K562 (cell line): Measurements from ENCODE around the gene DIAPH1. TPM values are rescaled to one million over a fixed set of nuclear protein-coding genes. Genes with fewer than 3 reads are reported as not detected.

Experiments used
- ATAC-seq: fragments of 200-7000 bp; cut with Tn5 transposase; 3 replicates; pipeline ENCODE4 v1.9.1; 2020; ENCODE audit warnings: moderate library complexity
- BruUV-seq: library from RNA; stranded (reverse); fragments of 400-500 nt; replicated peaks from 2 replicates; lab custom pipeline; 2021; lab: Mats Ljungman, UMichigan
- CTCF ChIA-PET: fragments of 300-600 bp; formaldehyde crosslinking; extraction: SDS; loops from one replicate; lab custom pipeline; 2021; ENCODE audit warnings: low intra/inter-chr PET ratio; lab: Yijun Ruan, JAX
- POLR2A ChIA-PET: fragments of 300-600, 350-650 bp; sonication (Branson Sonifier 250); formaldehyde crosslinking; extraction: SDS; loops from one replicate; lab custom pipeline; 2021; ENCODE audit warnings: antibody characterized with exemption, inconsistent platforms; lab: Yijun Ruan, JAX
- DNase-seq, 4 experiments: peaks; one replicate each; pipeline versions ENCODE4 v3.0.0 to v3.0.0-alpha.2; 2011 to 2018; ENCODE audit warnings: low spot score in 3 of 4, mixed read lengths in 3 of 4; ENCODE audit errors: extremely low read depth in 1 of 4
- FAIRE-seq: peaks from 2 replicates; lab custom pipeline; 2011; peaks lifted over from hg19 to GRCh38; lab: Jason Lieb, UNC
- H2AFZ ChIP-seq: 2 replicates; pipeline ENCODE4 v1.6.0; 2011; ENCODE audit warnings: low read depth, low read length, control low read depth, inconsistent platforms
- H3K27ac ChIP-seq: fragments of 200-600 bp; 3 replicates; pipeline ENCODE4 v1.8.0; 2011; ENCODE audit warnings: low read depth, mild to moderate bottlenecking, control low read depth, inconsistent platforms, low read length, moderate library complexity, mixed read lengths; ENCODE audit errors: extremely low read depth
- H3K27me3 ChIP-seq, 2 experiments: fragments of 300-600 bp in 1 of 2; 2 replicates in 1 of 2; 3 replicates in 1 of 2; pipeline versions ENCODE4 v1.6.0 to v1.8.0; 2011; ENCODE audit warnings: inconsistent platforms in 2 of 2, low read length in 2 of 2, mild to moderate bottlenecking in 1 of 2, mixed read lengths in 1 of 2, moderate library complexity in 1 of 2; ENCODE audit not compliant: control insufficient read depth in 2 of 2, insufficient read depth in 2 of 2
- H3K36me3 ChIP-seq: fragments of 300-600 bp; 3 replicates; pipeline ENCODE4 v1.8.0; 2011; ENCODE audit warnings: mild to moderate bottlenecking, low read length, inconsistent platforms; ENCODE audit not compliant: control insufficient read depth, insufficient read depth
- H3K4me1 ChIP-seq, 2 experiments: fragments of 200-600 bp in 1 of 2; replicated peaks in 1 of 2; 2 replicates in 1 of 2; 3 replicates in 1 of 2; pipeline versions ENCODE4 v1.5.1 to v1.8.0; 2011; ENCODE audit warnings: inconsistent platforms in 2 of 2, low read length in 2 of 2, mild to moderate bottlenecking in 1 of 2, mixed read lengths in 1 of 2, moderate library complexity in 1 of 2; ENCODE audit not compliant: control insufficient read depth in 2 of 2, insufficient read depth in 2 of 2
- H3K4me2 ChIP-seq: 2 replicates; pipeline ENCODE4 v1.6.1; 2011; ENCODE audit warnings: low read length, control low read depth, inconsistent platforms, mixed read lengths; ENCODE audit not compliant: insufficient read depth
- H3K4me3 ChIP-seq: fragments of 200-600 bp; sonication (generic), shearing (Covaris generic); 2 replicates; pipeline ENCODE4 v1.5.1; 2016; ENCODE audit warnings: control low read depth, inconsistent platforms
- H3K79me2 ChIP-seq: fragments of 200-600 bp; 3 replicates; pipeline ENCODE4 v1.8.0; 2011; ENCODE audit warnings: low read length, inconsistent platforms; ENCODE audit not compliant: control insufficient read depth, insufficient read depth
- H3K9ac ChIP-seq, 2 experiments: 2 replicates each; pipeline versions ENCODE4 v1.6.0 to v1.6.1; 2011; ENCODE audit warnings: low read depth in 2 of 2, low read length in 2 of 2, control low read depth in 1 of 2, inconsistent platforms in 1 of 2, mild to moderate bottlenecking in 1 of 2, mixed read lengths in 1 of 2; ENCODE audit not compliant: insufficient read depth in 1 of 2
- H3K9me1 ChIP-seq: one replicate; pipeline ENCODE4 v1.6.0; 2011; ENCODE audit warnings: inconsistent platforms, mild to moderate bottlenecking, low read length, moderate library complexity; ENCODE audit not compliant: control insufficient read depth, insufficient read depth
- H3K9me3 ChIP-seq: replicated peaks from 2 replicates; pipeline ENCODE4 v1.5.1; 2011; ENCODE audit warnings: low read depth, low read length, inconsistent platforms; ENCODE audit not compliant: control insufficient read depth, insufficient read depth
- H4K20me1 ChIP-seq: replicated peaks from 2 replicates; pipeline ENCODE4 v1.6.1; 2011; ENCODE audit warnings: low read length, inconsistent platforms, mixed read lengths; ENCODE audit not compliant: control insufficient read depth, insufficient read depth
- CREM ChIP-seq: IDR thresholded peaks from 2 replicates; pipeline ENCODE4 v1.6.1; 2014; ENCODE audit warnings: antibody characterized with exemption, low read depth
- GABPA ChIP-seq: fragments of 200-800 bp; sonication (Bioruptor generic); conservative IDR thresholded peaks from 2 replicates; pipeline ENCODE4 v1.6.1; 2016; ENCODE audit warnings: low read depth, missing genetic modification characterization, missing compliant biosample characterization
- NFIC ChIP-seq: fragments of 450-650 bp; IDR thresholded peaks from 2 replicates; pipeline ENCODE4 v1.6.1; 2017; ENCODE audit warnings: mild to moderate bottlenecking, inconsistent platforms
- NFYB ChIP-seq: IDR thresholded peaks from 2 replicates; pipeline ENCODE4 v1.6.1; 2011; ENCODE audit warnings: mild to moderate bottlenecking, moderate library complexity; ENCODE audit not compliant: insufficient read length; ENCODE audit errors: extremely low read depth
- RAD51 ChIP-seq: fragments of 450-650 bp; IDR thresholded peaks from 2 replicates; pipeline ENCODE4 v1.7.1; 2016; ENCODE audit warnings: low read depth, mild to moderate bottlenecking, borderline replicate concordance
- TEAD4 ChIP-seq, 2 experiments: sonication (generic) in 1 of 2; formaldehyde crosslinking in 1 of 2; IDR thresholded peaks; 2 replicates each; pipeline versions ENCODE4 v1.6.1 to v1.8.0; 2012 to 2022; ENCODE audit warnings: borderline replicate concordance in 1 of 2, inconsistent platforms in 1 of 2, low read length in 1 of 2, mild to moderate bottlenecking in 1 of 2, missing genetic modification reagents in 1 of 2
- VEZF1 ChIP-seq: fragments of 200-800 bp; sonication (Bioruptor generic); IDR thresholded peaks from 2 replicates; pipeline ENCODE4 v1.6.1; 2017; ENCODE audit warnings: missing genetic modification characterization, missing compliant biosample characterization
- YY1 ChIP-seq, 3 experiments: IDR thresholded peaks; 2 replicates each; pipeline ENCODE4 v1.6.1; 2011; ENCODE audit warnings: low read length in 2 of 3, mild to moderate bottlenecking in 2 of 3, moderate library complexity in 2 of 3, borderline replicate concordance in 1 of 3, control low read depth in 1 of 3, low read depth in 1 of 3; ENCODE audit not compliant: insufficient read depth in 3 of 3, insufficient replicate concordance in 2 of 3, control insufficient read depth in 1 of 3, insufficient read length in 1 of 3; ENCODE audit errors: extremely low read depth in 1 of 3
- ZBED1 ChIP-seq: IDR thresholded peaks from 2 replicates; pipeline ENCODE4 v1.6.1; 2014
- WGBS: fragments of 100-300 bp; shearing (Covaris generic); methylation state at CpG from one replicate; pipeline ENCODE4 v1.1.6; 2016; ENCODE audit warnings: low coverage, mixed read lengths; ENCODE audit not compliant: insufficient coverage; ENCODE audit errors: missing lambda C conversion rate; 5-methylcytosine and 5-hydroxymethylcytosine counted together
- in situ Hi-C: fragments of 300-500 bp; cut with MboI; formaldehyde crosslinking; loops from 4 replicates; pipeline ENCODE4 v1.15.0; 2018; ENCODE audit warnings: inconsistent platforms, mixed read lengths
- intact Hi-C: fragments of 100-400 bp; cut with micrococcal nuclease; formaldehyde crosslinking; loops from 2 replicates; pipeline ENCODE4 v1.14.2; 2022
- polyA plus RNA-seq, 8 experiments: library from polyadenylated mRNA; depleted of rRNA in 4 of 8; stranded (reverse) in 5 of 8; unstranded in 3 of 8; fragments of >200 nt; fragmentation: Nextera tagmentation in 2 of 8; fragmentation: Illumina TruSeq in 1 of 8; extraction: Ambion mirVana in 2 of 8; extraction: Trizol in 1 of 8; gene quantifications; 2 replicates each; pipeline versions ENCODE4 v1.2.1 to v1.2.3, GENCODE V29; 2011 to 2014; ENCODE audit warnings: inconsistent platforms in 1 of 8, missing spikeins in 1 of 8
- total RNA-seq, 7 experiments: library from RNA; depleted of rRNA in 6 of 7; stranded (reverse); fragments of >200 nt in 6 of 7; fragmentation: Illumina TruSeq in 2 of 7; extraction: Trizol in 2 of 7; gene quantifications; 2 replicates each; pipeline versions ENCODE4 v1.2.1 to v1.2.3, GENCODE V29; 2011 to 2021; ENCODE audit warnings: low replicate concordance in 1 of 7
- TF ChIP-seq, protein P1 (sequence below): fragments of 450-650 bp; formaldehyde crosslinking; IDR thresholded peaks from 2 replicates; pipeline ENCODE4 v1.4.0; 2020; ENCODE audit warnings: mild to moderate bottlenecking, moderate library complexity
- TF ChIP-seq, protein P2 (sequence below): fragments of 450-650 bp; IDR thresholded peaks from 2 replicates; pipeline ENCODE4 v1.6.1; 2016; ENCODE audit warnings: mild to moderate bottlenecking
- TF ChIP-seq, protein P3 (sequence below): sonication (generic); formaldehyde crosslinking; IDR thresholded peaks from 2 replicates; pipeline ENCODE4 v1.9.0; 2022; ENCODE audit warnings: mild to moderate bottlenecking, missing genetic modification reagents

DIAPH1 gene
- total and polyA plus RNA-seq, 9 of the 15 experiments (the other 6 are each of a cell fraction or from before 2014, with no cell fraction given), result 60.8 to 328 (median 97.8) TPM

- CTCF ChIA-PET, result interaction anchor here (0.6 to 1.6 kb wide), 11 partner anchors 9 to 369 kb away, joined by 3 to 4 read pairs (median 3); partner anchors contain the start of genes PCDHGA3, PCDHGA4 and TAF7
- H3K79me2 ChIP-seq, result peaks cover 47% of the 10 kb centered on the region
- DNase-seq (peak; percentile 28 to 65 (median 62)), ATAC-seq (peak; percentile 82), FAIRE-seq (peak; percentile 52)
- H3K4me2 ChIP-seq, result no peak overlapping the region
- no peaks in the 10 kb centered on the region for H3K9me1 ChIP-seq
- in situ Hi-C loops, result loop anchor here (5.0 to 10.0 kb wide), 2 partner anchors 139 to 326 kb away; partner anchors contain the start of gene PCDHGA11
- H3K9ac ChIP-seq, result no peak overlapping the region
- H3K27ac ChIP-seq, result peak overlapping the region; percentile 25; the same call in 1 of the 3 replicates
- POLR2A ChIA-PET, result no interaction called here
- H4K20me1 ChIP-seq, result no peaks in the 10 kb centered on the region
- H3K4me3 ChIP-seq, result no peak overlapping the region
- no peaks in the 10 kb centered on the region for H3K9me3 ChIP-seq
- WGBS, result 75% methylated on average over 7 of the region's 9 CpGs
- intact Hi-C loops, result loop anchor here (5.0 kb wide), 1 partner anchor 224 kb away; the partner anchor contains the start of gene PCDHGA2
- H3K4me1 ChIP-seq, result peaks cover 0 to 4% of the 10 kb centered on the region in 2 experiments; a peak in 1 of 5 replicates
- no TSS peak for BruUV-seq
- peaks cover 98% of the 10 kb centered on the region for H3K36me3 ChIP-seq
- no peaks in the 10 kb centered on the region for H3K27me3 ChIP-seq
- no peak overlapping the region for H2AFZ ChIP-seq
- TF ChIP-seq, protein P1, sequence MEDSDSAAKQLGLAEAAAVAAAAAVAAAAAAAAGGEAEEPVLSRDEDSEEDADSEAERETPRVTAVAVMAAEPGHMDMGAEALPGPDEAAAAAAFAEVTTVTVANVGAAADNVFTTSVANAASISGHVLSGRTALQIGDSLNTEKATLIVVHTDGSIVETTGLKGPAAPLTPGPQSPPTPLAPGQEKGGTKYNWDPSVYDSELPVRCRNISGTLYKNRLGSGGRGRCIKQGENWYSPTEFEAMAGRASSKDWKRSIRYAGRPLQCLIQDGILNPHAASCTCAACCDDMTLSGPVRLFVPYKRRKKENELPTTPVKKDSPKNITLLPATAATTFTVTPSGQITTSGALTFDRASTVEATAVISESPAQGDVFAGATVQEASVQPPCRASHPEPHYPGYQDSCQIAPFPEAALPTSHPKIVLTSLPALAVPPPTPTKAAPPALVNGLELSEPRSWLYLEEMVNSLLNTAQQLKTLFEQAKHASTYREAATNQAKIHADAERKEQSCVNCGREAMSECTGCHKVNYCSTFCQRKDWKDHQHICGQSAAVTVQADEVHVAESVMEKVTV (CRISPR knock-in tag), result 0 out of 2 replicates have a peak, but pooled peaks have one; percentile 22
- TF ChIP-seq ZBED1 (no peak), TEAD4 (IDR thresholded peaks at IDR 0.05; ENCODE audit: low read length) (0 out of 2 replicates have a peak, but pooled peaks have one; percentile 22), TEAD4 (CRISPR knock-in tag; IDR thresholded peaks at IDR 0.05; ENCODE audit: borderline replicate concordance) (no peak), GABPA (tag) (no peak), RAD51 (peak; percentile 48; the same call in 1 of the 2 replicates), VEZF1 (CRISPR knock-in tag) (peak; percentile 63), NFIC (peak; percentile 92), YY1 (IDR thresholded peaks at IDR 0.05; ENCODE audit: borderline replicate concordance in 1 of 3, control insufficient read depth in 1 of 3, extremely low read depth in 1 of 3, insufficient read depth in 3 of 3, insufficient read length in 1 of 3, insufficient replicate concordance in 2 of 3, low read depth in 1 of 3, low read length in 2 of 3) (peak in 1 of 3 experiments; percentile 50), NFYB (peak; percentile 75), CREM (0 out of 2 replicates have a peak, but pooled peaks have one; percentile 9)
- TF ChIP-seq, protein P2, sequence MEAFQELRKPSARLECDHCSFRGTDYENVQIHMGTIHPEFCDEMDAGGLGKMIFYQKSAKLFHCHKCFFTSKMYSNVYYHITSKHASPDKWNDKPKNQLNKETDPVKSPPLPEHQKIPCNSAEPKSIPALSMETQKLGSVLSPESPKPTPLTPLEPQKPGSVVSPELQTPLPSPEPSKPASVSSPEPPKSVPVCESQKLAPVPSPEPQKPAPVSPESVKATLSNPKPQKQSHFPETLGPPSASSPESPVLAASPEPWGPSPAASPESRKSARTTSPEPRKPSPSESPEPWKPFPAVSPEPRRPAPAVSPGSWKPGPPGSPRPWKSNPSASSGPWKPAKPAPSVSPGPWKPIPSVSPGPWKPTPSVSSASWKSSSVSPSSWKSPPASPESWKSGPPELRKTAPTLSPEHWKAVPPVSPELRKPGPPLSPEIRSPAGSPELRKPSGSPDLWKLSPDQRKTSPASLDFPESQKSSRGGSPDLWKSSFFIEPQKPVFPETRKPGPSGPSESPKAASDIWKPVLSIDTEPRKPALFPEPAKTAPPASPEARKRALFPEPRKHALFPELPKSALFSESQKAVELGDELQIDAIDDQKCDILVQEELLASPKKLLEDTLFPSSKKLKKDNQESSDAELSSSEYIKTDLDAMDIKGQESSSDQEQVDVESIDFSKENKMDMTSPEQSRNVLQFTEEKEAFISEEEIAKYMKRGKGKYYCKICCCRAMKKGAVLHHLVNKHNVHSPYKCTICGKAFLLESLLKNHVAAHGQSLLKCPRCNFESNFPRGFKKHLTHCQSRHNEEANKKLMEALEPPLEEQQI, result peak; percentile 76
- TF ChIP-seq, protein P3, sequence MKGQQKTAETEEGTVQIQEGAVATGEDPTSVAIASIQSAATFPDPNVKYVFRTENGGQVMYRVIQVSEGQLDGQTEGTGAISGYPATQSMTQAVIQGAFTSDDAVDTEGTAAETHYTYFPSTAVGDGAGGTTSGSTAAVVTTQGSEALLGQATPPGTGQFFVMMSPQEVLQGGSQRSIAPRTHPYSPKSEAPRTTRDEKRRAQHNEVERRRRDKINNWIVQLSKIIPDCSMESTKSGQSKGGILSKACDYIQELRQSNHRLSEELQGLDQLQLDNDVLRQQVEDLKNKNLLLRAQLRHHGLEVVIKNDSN, result peak; percentile 61
These were observed 57.9 kb downstream of the DIAPH1 start for GRCh38 chr5:141560725-141561483.
